SU-DHL-6 (cell line): ENCODE data around the gene RARS2.

Experiments
- CTCF ChIP-seq: fragments of 200-600 bp; sonication (generic); IDR thresholded peaks from one replicate; pipeline ENCODE4 v1.5.1; 2017; ENCODE audit warnings: antibody characterized with exemption, mild to moderate bottlenecking, low read length, moderate library complexity; ENCODE audit not compliant: insufficient read depth, poor library complexity, severe bottlenecking
- EZH2phosphoT487 ChIP-seq: fragments of 200-600 bp; sonication (generic), shearing (Covaris generic); conservative IDR thresholded peaks from 2 replicates; pipeline ENCODE4 v1.6.1; 2018; ENCODE audit warnings: mild to moderate bottlenecking, antibody characterized with exemption, low read length, moderate library complexity, mixed read lengths

DNA sequence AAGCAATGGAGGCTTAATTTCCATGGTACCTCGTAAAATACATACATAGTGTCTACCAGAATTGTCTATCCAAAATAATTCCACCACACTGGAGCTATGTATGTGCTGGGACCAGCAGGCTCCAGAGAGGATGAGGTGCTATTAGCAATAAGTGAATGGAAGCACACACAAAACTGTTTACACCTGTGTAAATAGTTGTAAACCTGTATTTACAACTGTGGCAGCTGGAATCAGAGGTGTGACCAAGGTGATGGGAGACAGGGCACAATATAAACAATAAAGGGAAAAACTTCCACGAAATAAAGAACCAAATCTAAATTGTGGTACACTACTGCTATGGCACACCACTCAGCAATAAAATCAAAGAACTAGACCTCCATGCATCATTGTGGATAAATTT is 14.4 kb downstream of the RARS2 start:
- no peak for TF ChIP-seq CTCF
- no peak for TF ChIP-seq EZH2phosphoT487
